HepG2 (cell line): Measurements from ENCODE around the gene METTL23. TPM values are rescaled to one million over a fixed set of nuclear protein-coding genes. Genes with fewer than 3 reads are reported as not detected.

Experiments used
- ATM ChIP-seq: fragments of 450-650 bp; IDR thresholded peaks from 2 replicates; pipeline ENCODE4 v1.7.1; 2017; ENCODE audit warnings: mild to moderate bottlenecking, borderline replicate concordance
- BRCA1 ChIP-seq: sonication (generic); formaldehyde crosslinking; IDR thresholded peaks from 2 replicates; pipeline ENCODE4 v1.4.0; 2020; ENCODE audit warnings: missing genetic modification reagents
- CCDC6 ChIP-seq: sonication (generic); formaldehyde crosslinking; IDR thresholded peaks from 2 replicates; pipeline ENCODE4 v1.8.1; 2022; ENCODE audit warnings: mild to moderate bottlenecking, missing genetic modification reagents, moderate library complexity
- DPF2 ChIP-seq: sonication (generic); formaldehyde crosslinking; IDR thresholded peaks from 2 replicates; pipeline ENCODE4 v1.4.0; 2020; ENCODE audit warnings: mild to moderate bottlenecking, low read depth, missing genetic modification reagents, borderline replicate concordance
- NKX3-1 ChIP-seq: sonication (generic); formaldehyde crosslinking; IDR thresholded peaks from 2 replicates; pipeline ENCODE4 v1.5.0; 2020; ENCODE audit warnings: missing genetic modification reagents
- PCBP2 ChIP-seq: fragments of 200-400 bp; formaldehyde crosslinking; optimal IDR thresholded peaks from 2 replicates; pipeline ENCODE3; 2018; ENCODE audit warnings: low read length, low read depth; ENCODE audit not compliant: poor library complexity, severe bottlenecking
- RBM22 ChIP-seq: fragments of 200-400 bp; formaldehyde crosslinking; optimal IDR thresholded peaks from 2 replicates; pipeline ENCODE3; 2017; ENCODE audit warnings: mild to moderate bottlenecking, low read length, moderate library complexity
- SALL1 ChIP-seq: sonication (generic); formaldehyde crosslinking; IDR thresholded peaks from 2 replicates; pipeline ENCODE4 v1.8.0; 2022; ENCODE audit warnings: mild to moderate bottlenecking, missing genetic modification reagents
- TBX2 ChIP-seq: sonication (generic); formaldehyde crosslinking; IDR thresholded peaks from 2 replicates; pipeline ENCODE4 v1.5.0; 2020; ENCODE audit warnings: missing genetic modification reagents, mild to moderate bottlenecking, borderline replicate concordance
- ZBTB8A ChIP-seq: sonication (generic); formaldehyde crosslinking; IDR thresholded peaks from 2 replicates; pipeline ENCODE4 v1.4.0; 2020; ENCODE audit warnings: mild to moderate bottlenecking, low read depth, missing genetic modification reagents, borderline replicate concordance
- ZNF205 ChIP-seq: IDR thresholded peaks from 2 replicates; pipeline ENCODE4 v1.6.1; 2018; ENCODE audit warnings: missing biosample characterization, missing genetic modification reagents
- ZNF280B ChIP-seq: sonication (generic); formaldehyde crosslinking; IDR thresholded peaks from 2 replicates; pipeline ENCODE4 v1.5.0; 2020; ENCODE audit warnings: missing genetic modification reagents, mild to moderate bottlenecking, borderline replicate concordance
- ZNF329 ChIP-seq: sonication (generic); formaldehyde crosslinking; IDR thresholded peaks from 2 replicates; pipeline ENCODE4 v1.9.0; 2021; ENCODE audit warnings: low read depth, mild to moderate bottlenecking, missing genetic modification reagents
- ZNF776 ChIP-seq: sonication (generic); formaldehyde crosslinking; IDR thresholded peaks from 2 replicates; pipeline ENCODE4 v1.4.0; 2020; ENCODE audit warnings: mild to moderate bottlenecking, missing genetic modification reagents
- ZNF781 ChIP-seq: sonication (generic); formaldehyde crosslinking; IDR thresholded peaks from 2 replicates; pipeline ENCODE4 v1.5.1; 2020; ENCODE audit warnings: borderline replicate concordance, mild to moderate bottlenecking, missing genetic modification reagents; ENCODE audit errors: not compliant biosample characterization
- polyA plus RNA-seq, 8 experiments: library from polyadenylated mRNA; depleted of rRNA in 3 of 8; stranded (reverse) in 7 of 8; unstranded in 1 of 8; fragments of >200 nt; fragmentation: Illumina TruSeq in 4 of 8; extraction: Trizol in 4 of 8; gene quantifications; 2 replicates each; pipeline versions ENCODE4 v1.2.1 to v1.2.3, GENCODE V29; 2011 to 2016; ENCODE audit warnings: low read depth in 4 of 8, missing spikeins in 1 of 8, mixed read lengths in 1 of 8; ENCODE audit not compliant: insufficient read depth in 1 of 8
- total RNA-seq, 5 experiments: library from RNA; depleted of rRNA; stranded (reverse); fragments of >200 nt; fragmentation: Illumina TruSeq; extraction: Trizol; gene quantifications; 2 replicates each; pipeline ENCODE4 v1.2.3, GENCODE V29; 2016; ENCODE audit warnings: low read depth in 1 of 5
- TF ChIP-seq, protein P1 (sequence below): sonication (generic); formaldehyde crosslinking; IDR thresholded peaks from 2 replicates; pipeline ENCODE4 v1.5.0; 2020; ENCODE audit warnings: mild to moderate bottlenecking, missing genetic modification reagents, borderline replicate concordance
- TF ChIP-seq, protein P2 (sequence below): sonication (generic); formaldehyde crosslinking; IDR thresholded peaks from 2 replicates; pipeline ENCODE4 v1.5.0; 2020; ENCODE audit warnings: missing genetic modification reagents

Gene METTL23
- total and polyA plus RNA-seq, 2 of the 13 experiments (the other 11 are each of a cell fraction or from before 2014, with no cell fraction given): 39.9 to 104 TPM

GRCh38 chr17:76737676-76738467, 11.2 kb downstream of the METTL23 start, which contains the start of gene MFSD11 (continued):
- TF ChIP-seq, protein P1, sequence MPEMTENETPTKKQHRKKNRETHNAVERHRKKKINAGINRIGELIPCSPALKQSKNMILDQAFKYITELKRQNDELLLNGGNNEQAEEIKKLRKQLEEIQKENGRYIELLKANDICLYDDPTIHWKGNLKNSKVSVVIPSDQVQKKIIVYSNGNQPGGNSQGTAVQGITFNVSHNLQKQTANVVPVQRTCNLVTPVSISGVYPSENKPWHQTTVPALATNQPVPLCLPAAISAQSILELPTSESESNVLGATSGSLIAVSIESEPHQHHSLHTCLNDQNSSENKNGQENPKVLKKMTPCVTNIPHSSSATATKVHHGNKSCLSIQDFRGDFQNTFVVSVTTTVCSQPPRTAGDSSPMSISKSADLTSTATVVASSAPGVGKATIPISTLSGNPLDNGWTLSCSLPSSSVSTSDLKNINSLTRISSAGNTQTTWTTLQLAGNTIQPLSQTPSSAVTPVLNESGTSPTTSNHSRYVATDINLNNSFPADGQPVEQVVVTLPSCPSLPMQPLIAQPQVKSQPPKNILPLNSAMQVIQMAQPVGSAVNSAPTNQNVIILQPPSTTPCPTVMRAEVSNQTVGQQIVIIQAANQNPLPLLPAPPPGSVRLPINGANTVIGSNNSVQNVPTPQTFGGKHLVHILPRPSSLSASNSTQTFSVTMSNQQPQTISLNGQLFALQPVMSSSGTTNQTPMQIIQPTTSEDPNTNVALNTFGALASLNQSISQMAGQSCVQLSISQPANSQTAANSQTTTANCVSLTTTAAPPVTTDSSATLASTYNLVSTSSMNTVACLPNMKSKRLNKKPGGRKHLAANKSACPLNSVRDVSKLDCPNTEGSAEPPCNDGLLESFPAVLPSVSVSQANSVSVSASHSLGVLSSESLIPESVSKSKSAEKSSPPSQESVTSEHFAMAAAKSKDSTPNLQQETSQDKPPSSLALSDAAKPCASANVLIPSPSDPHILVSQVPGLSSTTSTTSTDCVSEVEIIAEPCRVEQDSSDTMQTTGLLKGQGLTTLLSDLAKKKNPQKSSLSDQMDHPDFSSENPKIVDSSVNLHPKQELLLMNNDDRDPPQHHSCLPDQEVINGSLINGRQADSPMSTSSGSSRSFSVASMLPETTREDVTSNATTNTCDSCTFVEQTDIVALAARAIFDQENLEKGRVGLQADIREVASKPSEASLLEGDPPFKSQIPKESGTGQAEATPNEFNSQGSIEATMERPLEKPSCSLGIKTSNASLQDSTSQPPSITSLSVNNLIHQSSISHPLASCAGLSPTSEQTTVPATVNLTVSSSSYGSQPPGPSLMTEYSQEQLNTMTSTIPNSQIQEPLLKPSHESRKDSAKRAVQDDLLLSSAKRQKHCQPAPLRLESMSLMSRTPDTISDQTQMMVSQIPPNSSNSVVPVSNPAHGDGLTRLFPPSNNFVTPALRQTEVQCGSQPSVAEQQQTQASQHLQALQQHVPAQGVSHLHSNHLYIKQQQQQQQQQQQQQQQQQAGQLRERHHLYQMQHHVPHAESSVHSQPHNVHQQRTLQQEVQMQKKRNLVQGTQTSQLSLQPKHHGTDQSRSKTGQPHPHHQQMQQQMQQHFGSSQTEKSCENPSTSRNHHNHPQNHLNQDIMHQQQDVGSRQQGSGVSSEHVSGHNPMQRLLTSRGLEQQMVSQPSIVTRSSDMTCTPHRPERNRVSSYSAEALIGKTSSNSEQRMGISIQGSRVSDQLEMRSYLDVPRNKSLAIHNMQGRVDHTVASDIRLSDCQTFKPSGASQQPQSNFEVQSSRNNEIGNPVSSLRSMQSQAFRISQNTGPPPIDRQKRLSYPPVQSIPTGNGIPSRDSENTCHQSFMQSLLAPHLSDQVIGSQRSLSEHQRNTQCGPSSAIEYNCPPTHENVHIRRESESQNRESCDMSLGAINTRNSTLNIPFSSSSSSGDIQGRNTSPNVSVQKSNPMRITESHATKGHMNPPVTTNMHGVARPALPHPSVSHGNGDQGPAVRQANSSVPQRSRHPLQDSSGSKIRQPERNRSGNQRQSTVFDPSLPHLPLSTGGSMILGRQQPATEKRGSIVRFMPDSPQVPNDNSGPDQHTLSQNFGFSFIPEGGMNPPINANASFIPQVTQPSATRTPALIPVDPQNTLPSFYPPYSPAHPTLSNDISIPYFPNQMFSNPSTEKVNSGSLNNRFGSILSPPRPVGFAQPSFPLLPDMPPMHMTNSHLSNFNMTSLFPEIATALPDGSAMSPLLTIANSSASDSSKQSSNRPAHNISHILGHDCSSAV (CRISPR knock-in tag): no peak
- TF ChIP-seq ZNF781 (CRISPR knock-in tag) (no peak), ZNF280B (no peak), DPF2 (CRISPR knock-in tag) (no peak), ZBTB8A (peak; percentile 59; the same call in 1 of the 2 replicates), ZNF205 (CRISPR knock-in tag) (peak; percentile 67; the same call in 1 of the 2 replicates), ATM (no peak), RBM22 (peak; percentile 49), ZNF329 (CRISPR knock-in tag) (no peak), ZNF776 (CRISPR knock-in tag) (no peak), TBX2 (CRISPR knock-in tag) (peak; percentile 72), NKX3-1 (CRISPR knock-in tag) (peak; percentile 57; the same call in 1 of the 2 replicates), BRCA1 (CRISPR knock-in tag) (no peak), SALL1 (CRISPR knock-in tag) (peak; percentile 10; the same call in 1 of the 2 replicates), CCDC6 (CRISPR knock-in tag) (no peak), PCBP2 (no peak)
- TF ChIP-seq, protein P2, sequence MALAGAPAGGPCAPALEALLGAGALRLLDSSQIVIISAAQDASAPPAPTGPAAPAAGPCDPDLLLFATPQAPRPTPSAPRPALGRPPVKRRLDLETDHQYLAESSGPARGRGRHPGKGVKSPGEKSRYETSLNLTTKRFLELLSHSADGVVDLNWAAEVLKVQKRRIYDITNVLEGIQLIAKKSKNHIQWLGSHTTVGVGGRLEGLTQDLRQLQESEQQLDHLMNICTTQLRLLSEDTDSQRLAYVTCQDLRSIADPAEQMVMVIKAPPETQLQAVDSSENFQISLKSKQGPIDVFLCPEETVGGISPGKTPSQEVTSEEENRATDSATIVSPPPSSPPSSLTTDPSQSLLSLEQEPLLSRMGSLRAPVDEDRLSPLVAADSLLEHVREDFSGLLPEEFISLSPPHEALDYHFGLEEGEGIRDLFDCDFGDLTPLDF (CRISPR knock-in tag): peak; percentile 82; the same call in 1 of the 2 replicates
